GM19238 (cell line): ENCODE data around the gene FOXP1.

Source experiments
- DNase-seq: peaks from one replicate; pipeline ENCODE4 v3.0.0; 2011; ENCODE audit warnings: low spot score; ENCODE audit not compliant: insufficient read length

FOXP1 gene

DNA sequence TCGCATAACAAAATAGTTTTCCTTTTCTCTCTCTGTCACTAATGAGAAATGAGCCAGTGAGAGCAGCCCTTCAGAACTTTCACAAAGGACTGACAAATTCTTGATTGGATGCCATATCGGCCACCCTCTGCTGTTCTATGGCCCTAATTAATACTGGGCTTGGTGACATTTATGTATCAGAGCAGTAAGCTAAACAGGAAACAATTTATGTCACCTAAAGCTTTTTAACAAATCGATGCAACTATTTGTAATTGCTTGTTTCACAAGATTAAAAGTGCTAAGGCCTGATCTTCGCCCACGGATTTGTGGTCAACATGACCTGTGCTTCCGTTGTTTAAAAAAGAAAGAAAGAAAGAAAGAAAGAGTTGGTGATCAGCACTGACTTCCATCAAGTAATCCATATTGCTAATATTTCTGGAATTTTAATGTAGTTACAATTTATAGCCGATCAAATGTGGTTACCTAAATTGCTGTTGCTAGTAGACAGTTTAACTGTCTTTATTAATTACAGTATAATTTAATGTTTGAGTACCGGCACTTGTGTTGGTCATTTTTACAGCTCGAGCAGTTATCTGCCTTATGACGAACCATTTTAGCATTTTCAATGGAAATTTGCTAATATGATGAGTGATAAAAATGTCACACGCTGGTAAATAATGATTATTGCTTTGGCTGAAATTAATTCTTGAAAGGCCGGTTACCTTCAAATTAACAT, 631.3 kb downstream of the FOXP1 start:
- no peak for DNase-seq

DNA sequence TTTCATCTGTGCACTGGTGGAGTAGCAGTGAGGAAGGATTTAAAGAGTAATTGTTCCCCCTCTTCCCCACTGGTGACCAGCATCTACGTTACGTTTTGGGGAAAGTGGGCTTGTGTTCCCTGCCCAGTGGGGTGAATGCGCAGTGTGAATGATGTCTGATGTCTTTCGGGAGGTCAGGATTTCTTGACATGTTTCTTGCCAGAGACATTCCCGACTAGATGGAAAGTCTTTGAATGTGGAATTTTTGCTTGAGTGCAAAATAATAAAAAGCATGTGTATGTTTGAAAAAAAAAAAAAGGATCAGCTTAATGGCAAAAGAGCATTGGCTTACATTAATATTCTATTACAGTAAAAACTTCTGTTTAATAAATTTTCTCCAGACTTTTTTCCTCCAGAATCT, 632.2 kb downstream of the FOXP1 start:
- no peak for DNase-seq

DNA sequence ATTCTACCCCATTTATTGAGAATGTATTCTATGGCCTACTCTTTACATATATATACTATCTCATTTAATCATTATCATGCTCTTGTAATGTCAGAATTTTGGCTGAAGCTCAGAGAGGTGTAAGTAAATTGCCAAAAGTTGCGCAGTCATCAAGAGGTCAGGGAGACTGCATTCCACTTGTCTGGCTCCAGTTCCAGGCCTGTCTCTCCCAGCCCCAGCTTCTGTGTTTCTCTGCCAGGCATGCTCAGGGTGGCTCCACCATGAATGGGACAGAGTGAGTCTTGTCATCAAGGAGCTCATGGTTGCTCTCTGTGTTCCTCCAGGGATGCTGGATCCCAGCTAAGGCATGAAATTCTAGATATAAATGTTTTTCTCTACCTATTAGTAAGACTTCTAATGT, 635.9 kb downstream of the FOXP1 start:
- DNase-seq = no peak

DNA sequence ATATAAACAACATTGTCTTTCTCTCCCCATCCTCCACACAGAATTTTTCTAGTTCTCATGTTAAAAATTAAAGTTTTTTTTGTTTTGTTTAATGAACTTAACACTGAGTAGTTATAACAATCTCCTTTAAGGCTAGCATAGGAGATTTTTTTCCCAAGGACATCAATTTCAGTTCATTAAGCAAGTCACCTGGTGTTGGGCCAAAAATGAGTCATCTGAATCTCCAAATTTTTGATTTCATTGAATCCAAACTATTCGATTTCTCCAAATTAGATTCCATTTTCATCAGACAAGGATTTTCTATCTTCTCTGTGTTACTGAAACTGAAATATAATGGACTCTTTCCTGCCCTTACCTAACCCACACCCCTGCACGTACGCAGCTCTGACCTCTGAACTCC, 639.6 kb downstream of the FOXP1 start:
- DNase-seq = no peak

DNA sequence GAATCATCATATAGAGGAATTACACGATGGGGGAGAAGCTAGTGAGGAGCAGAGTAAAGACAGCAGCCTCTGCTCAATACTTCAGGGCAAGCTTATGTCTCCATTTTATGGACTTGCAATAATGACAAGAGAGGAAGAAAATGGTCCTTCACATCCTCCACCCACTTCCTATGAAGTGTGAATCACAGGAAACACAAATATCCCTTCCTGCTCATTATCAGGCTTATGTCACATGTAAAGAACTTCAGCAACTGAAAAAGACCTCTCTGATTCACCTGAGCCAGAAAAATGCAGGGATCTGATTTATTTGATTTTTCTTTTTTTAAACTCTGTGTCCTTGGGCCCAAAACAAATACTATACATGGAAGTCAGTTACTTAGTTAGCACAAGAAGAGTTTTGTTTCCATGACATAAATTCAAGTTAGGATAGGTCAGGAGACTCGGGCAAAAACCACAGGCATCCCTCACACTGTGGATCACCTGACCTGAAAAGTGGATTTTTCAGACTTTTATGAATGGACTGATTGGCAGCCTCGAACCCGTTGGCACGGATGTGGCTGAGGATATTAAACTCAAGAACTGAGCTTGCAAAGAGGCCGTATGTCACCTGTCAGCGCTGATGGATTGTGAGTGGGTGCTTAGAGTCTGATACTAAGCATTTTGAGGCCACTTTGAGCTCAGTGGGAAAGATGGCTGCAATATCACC, 650.3 kb downstream of the FOXP1 start:
- DNase-seq = no peak

DNA sequence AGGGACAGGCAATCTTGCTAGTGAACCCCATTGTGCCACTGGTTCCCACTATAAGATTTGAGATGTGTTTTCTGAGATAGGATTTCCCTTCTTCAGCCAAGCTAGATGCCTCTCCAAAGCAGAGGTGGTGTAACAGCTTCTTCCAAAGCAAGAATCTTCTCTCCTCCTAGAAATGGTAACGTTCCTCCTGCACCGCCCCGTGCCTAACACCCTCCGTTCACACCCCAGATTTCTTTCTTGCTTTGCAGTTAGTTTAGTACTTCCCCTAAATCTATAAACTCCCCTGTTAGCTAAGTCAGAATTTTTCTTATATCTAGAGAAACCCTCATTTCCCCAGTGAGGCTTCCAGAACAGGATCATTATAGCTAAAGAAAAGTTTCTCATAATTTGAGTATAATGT, 653.5 kb downstream of the FOXP1 start:
- DNase-seq = no peak

DNA sequence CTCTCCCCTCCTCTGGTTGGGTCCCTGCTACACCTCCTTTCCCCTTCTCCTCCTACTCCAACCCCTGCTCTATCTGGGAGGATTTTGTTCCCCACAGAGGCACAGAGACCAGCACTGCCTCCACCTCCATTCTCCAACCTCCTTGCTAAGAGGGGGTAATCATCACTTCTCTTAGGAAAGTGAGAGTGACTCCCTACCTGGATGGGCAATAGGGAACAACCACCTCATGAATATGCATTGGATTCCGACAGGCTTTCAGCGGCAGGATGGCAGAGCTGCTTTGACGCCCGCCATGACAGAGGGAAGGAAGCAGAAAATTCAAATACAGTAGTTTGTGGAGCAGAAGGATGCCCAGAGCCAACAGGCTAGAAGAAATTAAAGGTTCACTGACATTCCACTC, 656.3 kb downstream of the FOXP1 start:
- no peak for DNase-seq

DNA sequence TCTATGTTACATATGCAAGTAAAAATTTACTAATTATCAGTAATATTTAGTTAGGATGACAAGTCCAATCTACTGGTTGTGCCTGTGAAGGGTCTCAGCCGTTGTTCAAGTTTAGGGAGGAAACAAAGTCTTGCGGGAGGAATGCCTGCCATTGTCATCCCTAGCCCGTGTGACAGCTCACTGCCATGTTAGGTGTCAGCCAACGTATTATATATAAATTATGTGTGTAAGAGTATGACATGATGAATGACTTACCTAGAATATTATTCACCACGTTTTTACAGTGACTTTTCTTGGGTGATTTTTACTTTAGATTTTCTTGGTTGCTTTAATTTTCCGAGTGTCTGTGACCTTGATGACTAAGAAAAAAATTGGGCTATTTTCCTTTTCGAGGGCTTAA, 656.7 kb downstream of the FOXP1 start:
- DNase-seq = no peak

DNA sequence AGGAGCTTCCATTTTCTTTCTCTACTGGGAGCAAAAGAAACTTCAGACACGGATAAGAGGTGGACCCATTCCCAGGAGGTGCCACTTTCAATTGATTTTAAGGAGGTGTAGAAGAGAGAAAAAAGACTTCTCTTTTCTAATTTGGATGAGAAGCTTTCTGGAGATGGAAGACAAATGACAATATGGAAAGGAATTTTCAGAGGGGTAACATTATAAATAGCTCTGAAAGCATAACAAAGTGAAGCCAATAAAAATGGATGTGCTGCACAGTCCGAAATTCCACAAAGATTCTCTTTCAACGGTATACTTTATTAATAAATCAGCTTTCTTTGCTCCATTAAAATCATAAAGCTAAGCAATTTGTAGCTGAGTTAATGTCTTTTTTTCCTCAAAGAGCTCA, 663.9 kb downstream of the FOXP1 start:
- DNase-seq = no peak

DNA sequence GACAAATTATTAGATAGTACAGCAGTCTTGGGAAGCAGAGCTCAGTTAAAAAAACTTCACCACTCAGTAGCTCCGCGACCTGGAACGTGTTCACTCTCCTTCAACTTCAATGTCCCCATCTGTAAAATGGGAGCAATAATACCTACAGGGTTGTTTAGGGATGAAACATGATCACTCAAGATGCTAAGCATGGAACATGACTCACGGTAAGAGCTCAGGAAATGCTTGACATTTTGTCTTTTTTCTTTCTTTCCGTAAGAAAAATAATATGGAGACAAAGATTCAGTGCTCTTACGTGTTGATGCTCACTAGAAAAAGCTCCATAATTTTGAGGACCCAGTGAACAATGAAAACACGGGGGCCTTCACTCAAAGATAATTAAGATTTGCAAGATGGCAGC, 664.4 kb downstream of the FOXP1 start:
- no peak for DNase-seq

DNA sequence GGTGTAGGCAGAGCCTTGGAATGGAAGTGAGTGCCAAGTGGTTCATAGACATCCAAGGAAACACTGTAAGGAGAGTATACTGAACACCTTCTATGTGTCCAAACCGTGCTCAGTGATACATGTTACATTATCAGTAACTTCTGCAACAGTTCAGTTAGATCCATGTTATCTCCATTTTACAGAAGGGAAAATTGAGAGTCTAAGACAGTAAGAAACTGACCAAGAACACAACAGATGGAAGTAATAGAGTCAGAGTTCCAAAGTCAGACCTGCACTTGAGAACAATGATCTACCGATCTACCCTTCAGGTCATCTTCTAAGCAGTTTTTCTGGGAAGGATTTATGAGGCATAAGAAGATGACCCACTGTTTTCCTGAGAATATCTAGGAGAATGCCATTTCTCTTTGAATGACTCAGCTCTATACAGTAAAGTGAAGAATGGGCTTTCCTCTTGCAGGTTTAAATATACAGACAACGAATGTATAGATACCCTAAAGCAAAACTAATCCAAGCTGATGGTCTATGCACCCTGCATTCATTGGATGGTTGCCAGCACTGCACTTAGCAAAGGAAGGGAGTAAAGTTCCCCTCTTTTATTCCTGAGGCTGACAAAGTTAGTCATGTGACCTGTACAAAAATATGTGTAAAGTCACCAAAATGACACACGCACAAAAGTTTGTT, 667.0 kb downstream of the FOXP1 start:
- no peak for DNase-seq

DNA sequence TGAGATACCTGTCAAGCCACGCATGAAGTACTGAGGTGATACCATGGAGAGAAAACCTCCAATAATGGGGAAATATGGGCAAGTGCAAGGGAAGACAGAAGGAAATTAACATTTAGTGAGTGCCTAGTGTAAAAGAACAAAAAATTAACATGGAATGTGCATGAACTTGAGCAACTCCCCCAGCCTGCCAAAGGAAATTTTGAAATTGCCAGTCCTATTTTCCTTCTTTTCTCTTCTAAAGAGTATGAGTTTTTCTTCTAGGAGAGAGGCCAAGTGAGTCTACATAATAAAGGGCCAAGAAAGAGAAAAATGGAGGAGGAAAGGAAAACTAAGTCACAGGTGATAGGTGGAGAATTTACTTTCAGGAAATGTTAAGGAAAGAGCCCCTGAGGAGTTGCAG, 668.7 kb downstream of the FOXP1 start:
- DNase-seq = no peak

DNA sequence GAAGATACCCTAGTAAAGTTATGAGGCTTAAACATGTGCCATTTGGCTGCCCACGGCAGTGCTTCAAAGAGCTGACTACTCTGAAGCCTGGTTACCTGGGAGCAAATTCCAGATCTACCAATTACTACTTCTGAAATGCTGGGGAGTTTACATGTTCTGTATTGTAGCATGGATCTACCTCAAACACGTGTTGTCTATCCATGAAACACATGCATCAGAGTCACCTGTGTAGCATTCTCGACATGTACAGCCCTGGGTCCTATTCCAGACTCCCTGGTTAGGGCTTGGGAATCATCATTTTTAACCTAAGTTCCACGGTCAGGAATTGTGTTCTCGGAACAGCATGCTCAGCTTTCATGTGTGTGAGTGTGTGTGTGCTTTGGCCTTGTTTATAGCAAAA, 671.8 kb downstream of the FOXP1 start:
- DNase-seq = no peak

DNA sequence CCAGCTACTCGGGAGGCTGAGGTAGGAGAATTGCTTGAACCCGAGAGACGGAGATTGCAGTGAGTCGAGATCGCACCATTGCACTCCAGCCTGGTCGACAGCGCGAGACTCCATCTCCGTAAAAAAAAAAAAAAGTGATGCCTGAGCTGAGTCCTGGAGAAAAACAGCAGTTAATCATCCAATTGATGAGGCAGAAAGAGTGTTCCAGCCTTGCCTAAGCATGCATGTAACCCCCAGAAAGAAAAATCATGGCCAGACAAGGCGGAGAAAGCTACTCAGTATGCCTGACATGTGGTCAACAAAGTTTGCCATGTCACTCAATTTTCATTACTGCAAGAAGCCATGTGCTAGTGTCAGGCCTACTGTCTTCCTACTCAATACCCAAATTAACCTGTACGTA, 678.0 kb downstream of the FOXP1 start:
- DNase-seq = no peak
